GM12878 (cell line): ENCODE measurements around the gene SLC25A47. TPM values are rescaled to one million over a fixed set of nuclear protein-coding genes. Genes with fewer than 3 reads are reported as not detected.

Experiments
- ATAC-seq: fragments of 200-7000 bp; cut with Tn5 transposase; 3 replicates; pipeline ENCODE4 v1.9.1; 2020; ENCODE audit warnings: mild to moderate bottlenecking, moderate library complexity
- BruUV-seq: library from RNA; stranded (reverse); fragments of 400-500 nt; replicated peaks from 2 replicates; lab custom pipeline; 2021; lab: Mats Ljungman, UMichigan
- CTCF ChIA-PET: fragments of 300-600 bp; sonication (Branson Sonifier 250); formaldehyde crosslinking; extraction: SDS; loops from one replicate; lab custom pipeline; 2021; ENCODE audit warnings: inconsistent platforms; lab: Yijun Ruan, JAX
- POLR2A ChIA-PET: fragments of 350-600 bp; formaldehyde crosslinking; extraction: SDS; loops from one replicate; lab custom pipeline; 2021; ENCODE audit warnings: inconsistent platforms; lab: Charles Lee
- RAD21 ChIA-PET: fragments of 300-600 bp; sonication (Branson Sonifier 250); formaldehyde crosslinking; loops from one replicate; lab custom pipeline; 2023; ENCODE audit warnings: antibody characterized with exemption; ENCODE audit not compliant: unreplicated experiment; lab: Charles Lee
- SMC1A ChIA-PET: fragments of 300-600 bp; sonication (Branson Sonifier 250); formaldehyde crosslinking; loops from one replicate; lab custom pipeline; 2023; ENCODE audit not compliant: unreplicated experiment, uncharacterized antibody; lab: Charles Lee
- DNase-seq: peaks from one replicate; pipeline ENCODE4 v3.0.0-alpha.2; 2011; ENCODE audit warnings: low read depth, low spot score
- FAIRE-seq: peaks from 3 replicates; lab custom pipeline; 2011; peaks lifted over from hg19 to GRCh38; lab: Jason Lieb, UNC
- H2AFZ ChIP-seq: 2 replicates; pipeline ENCODE4 v1.6.0; 2011; ENCODE audit warnings: low read depth, low read length, control low read depth; ENCODE audit not compliant: control insufficient read depth
- H3K27ac ChIP-seq: 2 replicates; pipeline ENCODE4 v1.5.1; 2011; ENCODE audit warnings: control low read depth; ENCODE audit not compliant: control insufficient read depth, insufficient read depth
- H3K27me3 ChIP-seq, 2 experiments: replicated peaks in 1 of 2; 2 replicates each; pipeline versions ENCODE4 v1.6.0 to v1.6.1; 2011; ENCODE audit warnings: low read length in 1 of 2; ENCODE audit not compliant: control insufficient read depth in 2 of 2, insufficient read depth in 2 of 2
- H3K36me3 ChIP-seq, 2 experiments: 2 replicates each; pipeline ENCODE4 v1.5.1; 2011; ENCODE audit warnings: low read length in 1 of 2; ENCODE audit not compliant: control insufficient read depth in 2 of 2, insufficient read depth in 2 of 2
- H3K4me1 ChIP-seq: 2 replicates; pipeline ENCODE4 v1.6.1; 2011; ENCODE audit warnings: mild to moderate bottlenecking, low read length, moderate library complexity, mixed read lengths; ENCODE audit not compliant: control insufficient read depth, insufficient read depth
- H3K4me2 ChIP-seq: 2 replicates; pipeline ENCODE4 v1.6.0; 2011; ENCODE audit warnings: control low read depth; ENCODE audit not compliant: control insufficient read depth, insufficient read depth
- H3K4me3 ChIP-seq: fragments of 200-600 bp; sonication (generic); 2 replicates; pipeline ENCODE4 v1.5.1; 2016
- H3K79me2 ChIP-seq: 2 replicates; pipeline ENCODE4 v1.6.0; 2011; ENCODE audit warnings: low read length; ENCODE audit not compliant: control insufficient read depth, insufficient read depth
- H3K9ac ChIP-seq: 2 replicates; pipeline ENCODE4 v1.8.0; 2011; ENCODE audit warnings: low read length, control low read depth, mixed read lengths; ENCODE audit not compliant: control insufficient read depth, insufficient read depth
- H3K9me3 ChIP-seq: replicated peaks from 3 replicates; pipeline ENCODE4 v1.5.1; 2011; ENCODE audit warnings: mild to moderate bottlenecking, low read length; ENCODE audit not compliant: control insufficient read depth, insufficient read depth
- H4K20me1 ChIP-seq: 2 replicates; pipeline ENCODE4 v1.6.0; 2011; ENCODE audit not compliant: control insufficient read depth, insufficient read depth
- CEBPB ChIP-seq, 2 experiments: fragments of 150-350 bp in 1 of 2; IDR thresholded peaks; 2 replicates each; pipeline ENCODE4 v1.6.1; 2012 to 2014; ENCODE audit warnings: low read depth in 2 of 2, low read length in 2 of 2, borderline replicate concordance in 1 of 2, inconsistent platforms in 1 of 2
- CHD4 ChIP-seq: fragments of 200-600 bp; sonication (generic); IDR thresholded peaks from 2 replicates; pipeline ENCODE4 v1.6.1; 2016; ENCODE audit warnings: mild to moderate bottlenecking
- CREB1 ChIP-seq: IDR thresholded peaks from 2 replicates; pipeline ENCODE4 v1.6.1; 2012; ENCODE audit warnings: low read depth, mild to moderate bottlenecking, inconsistent platforms
- KAT2A ChIP-seq: conservative IDR thresholded peaks from 2 replicates; pipeline ENCODE4 v1.6.1; 2011; ENCODE audit warnings: low read depth, low read length; ENCODE audit not compliant: control insufficient read depth
- KLF5 ChIP-seq: fragments of 450-650 bp; IDR thresholded peaks from 2 replicates; pipeline ENCODE4 v1.6.1; 2014; ENCODE audit warnings: mild to moderate bottlenecking; ENCODE audit not compliant: partially characterized antibody
- MXI1 ChIP-seq: fragments of 150-350 bp; IDR thresholded peaks from 2 replicates; pipeline ENCODE4 v1.6.1; 2011; ENCODE audit warnings: low read depth, mild to moderate bottlenecking, inconsistent platforms, low read length, improper control_type of control experiment
- MYC ChIP-seq: IDR thresholded peaks from 2 replicates; pipeline ENCODE4 v1.6.1; 2011; ENCODE audit warnings: mild to moderate bottlenecking, low read length, moderate library complexity, inconsistent platforms; ENCODE audit not compliant: insufficient read depth, insufficient replicate concordance, insufficient read length, severe bottlenecking
- NRF1 ChIP-seq: conservative IDR thresholded peaks from 2 replicates; pipeline ENCODE4 v1.6.1; 2011; ENCODE audit warnings: mild to moderate bottlenecking, low read depth, low read length, improper control_type of control experiment
- POU2F2 ChIP-seq: IDR thresholded peaks from 3 replicates; pipeline ENCODE4 v1.6.1; 2011; ENCODE audit warnings: low read depth, mild to moderate bottlenecking, low read length, borderline replicate concordance
- REST ChIP-seq: IDR thresholded peaks from 2 replicates; pipeline ENCODE4 v1.6.1; 2012; ENCODE audit warnings: mild to moderate bottlenecking, low read depth, low read length
- RFX5 ChIP-seq: IDR thresholded peaks from 2 replicates; pipeline ENCODE4 v1.6.1; 2011; ENCODE audit warnings: low read depth, low read length, improper control_type of control experiment
- SMARCA5 ChIP-seq: fragments of 450-650 bp; IDR thresholded peaks from 2 replicates; pipeline ENCODE4 v1.6.1; 2017; ENCODE audit warnings: mild to moderate bottlenecking
- SP1 ChIP-seq: IDR thresholded peaks from one replicate; pipeline ENCODE4 v1.6.1; 2011; ENCODE audit warnings: low read depth, low read length
- SREBF2 ChIP-seq: IDR thresholded peaks from 2 replicates; pipeline ENCODE4 v1.6.1; 2012; ENCODE audit warnings: mild to moderate bottlenecking, low read length
- STAT1 ChIP-seq: fragments of 450-650 bp; conservative IDR thresholded peaks from 2 replicates; pipeline ENCODE4 v1.6.1; 2014; ENCODE audit warnings: antibody characterized with exemption, mild to moderate bottlenecking
- TCF3 ChIP-seq: IDR thresholded peaks from 2 replicates; pipeline ENCODE4 v1.6.1; 2012; ENCODE audit warnings: low read depth, mild to moderate bottlenecking, low read length, borderline replicate concordance; ENCODE audit not compliant: insufficient read depth
- TCF7 ChIP-seq: IDR thresholded peaks from 2 replicates; pipeline ENCODE4 v1.6.1; 2014; ENCODE audit warnings: antibody characterized with exemption, borderline replicate concordance
- ZNF207 ChIP-seq: fragments of 450-650 bp; IDR thresholded peaks from 2 replicates; pipeline ENCODE4 v1.6.1; 2014; ENCODE audit warnings: antibody characterized with exemption, mild to moderate bottlenecking, borderline replicate concordance
- WGBS: methylation state at CpG from one replicate; pipeline ENCODE4 v1.1.6; 2016; ENCODE audit warnings: low lambda C conversion rate; ENCODE audit not compliant: insufficient replicate concordance, insufficient coverage; ENCODE audit errors: missing lambda C conversion rate; 5-methylcytosine and 5-hydroxymethylcytosine counted together
- in situ Hi-C: fragments of 300-500 bp; cut with MboI; formaldehyde crosslinking; loops from 9 replicates; pipeline ENCODE4 v1.14.3; 2018; ENCODE audit warnings: mixed read lengths
- intact Hi-C: fragments of 100-400 bp; cut with micrococcal nuclease; formaldehyde crosslinking; loops from one replicate; pipeline ENCODE4 v1.14.2; 2022; ENCODE audit not compliant: unreplicated experiment
- polyA plus RNA-seq, 11 experiments: library from polyadenylated mRNA; depleted of rRNA in 4 of 11; unstranded in 6 of 11; stranded (reverse) in 5 of 11; fragments of >200 nt; fragmentation: Nextera tagmentation in 4 of 11; fragmentation: Illumina TruSeq in 1 of 11; extraction: Ambion mirVana in 4 of 11; extraction: Trizol in 1 of 11; gene quantifications; 1 replicate in 1 of 11; 2 replicates in 10 of 11; pipeline versions ENCODE4 v1.2.1 to v1.2.3, GENCODE V29; 2011 to 2016; ENCODE audit warnings: inconsistent platforms in 2 of 11, missing spikeins in 2 of 11, low read depth in 1 of 11
- total RNA-seq, 4 experiments: library from RNA; depleted of rRNA in 3 of 4; stranded (reverse); fragments of >200 nt in 3 of 4; fragmentation: Illumina TruSeq in 1 of 4; extraction: Trizol in 1 of 4; gene quantifications; 2 replicates each; pipeline versions ENCODE4 v1.2.1 to v1.2.3, GENCODE V29; 2013 to 2021

The SLC25A47 gene
- total and polyA plus RNA-seq, 10 of the 15 experiments (the other 5 are each of a cell fraction or from before 2014, with no cell fraction given): 0.14 TPM; not detected in 9

- 0 out of 2 replicates have a peak, but pooled peaks cover 5% of the 10 kb centered on the region for H3K4me1 ChIP-seq
- H3K27ac ChIP-seq: no peak overlapping the region
- RAD21 ChIA-PET: no interaction called here
- DNase-seq (no peak), ATAC-seq (no peak), FAIRE-seq (no peak)
- WGBS: 86% methylated on average over 4 of the region's 4 CpGs
- POLR2A ChIA-PET: no interaction called here
- TF ChIP-seq MYC: no peak
- TF ChIP-seq KAT2A: no peak
- no peak for TF ChIP-seq NRF1
- TF ChIP-seq CEBPB (IDR thresholded peaks at IDR 0.05; ENCODE audit: borderline replicate concordance in 1 of 2, low read depth in 2 of 2, low read length in 2 of 2): no peak
- TF ChIP-seq REST: no peak
- TF ChIP-seq SP1: no peak
- no peak for TF ChIP-seq KLF5
- TF ChIP-seq CREB1: no peak
- TF ChIP-seq POU2F2: no peak
- TF ChIP-seq SMARCA5: no peak
- no peak for TF ChIP-seq CHD4
- TF ChIP-seq SREBF2: no peak
- no peak for TF ChIP-seq STAT1
- TF ChIP-seq RFX5: no peak
- TF ChIP-seq ZNF207: no peak
- TF ChIP-seq TCF7: no peak
- no peak for TF ChIP-seq MXI1
- no peak for TF ChIP-seq TCF3
- H3K9me3 ChIP-seq: no peaks in the 10 kb centered on the region
- no peak overlapping the region for H3K9ac ChIP-seq
- no peak overlapping the region for H3K4me2 ChIP-seq
- H2AFZ ChIP-seq: no peak overlapping the region
- intact Hi-C loops: no loop called here
- H3K4me3 ChIP-seq: no peak overlapping the region
- H3K79me2 ChIP-seq: peaks cover 50% of the 10 kb centered on the region
- CTCF ChIA-PET: interaction anchor here (0.6 to 0.8 kb wide), 2 partner anchors 8 to 388 kb away, joined by 3 read pairs; no protein-coding TSS in a partner anchor
- no peaks in the 10 kb centered on the region for H3K27me3 ChIP-seq
- in situ Hi-C loops: no loop called here
- SMC1A ChIA-PET: interaction anchor here (1.0 to 1.9 kb wide), 2 partner anchors 8 to 15 kb away, joined by 3 to 5 read pairs; no protein-coding TSS in a partner anchor
- H4K20me1 ChIP-seq: no peaks in the 10 kb centered on the region
- peaks cover 10 to 27% of the 10 kb centered on the region in 2 experiments for H3K36me3 ChIP-seq
- BruUV-seq: no TSS peak
These were observed 48.9 kb upstream of the SLC25A47 start for GRCh38 chr14:100274250-100274649.
